Chondrocyte (in vitro differentiated cells): ENCODE results near the gene ATF7IP. TPM values are rescaled to one million over a fixed set of nuclear protein-coding genes. Genes with fewer than 3 reads are reported as not detected.

Experiments
- DNase-seq: peaks from one replicate; pipeline ENCODE4 v3.0.0; 2021; ENCODE audit warnings: mixed read lengths, low spot score
- H3K27ac Mint-ChIP-seq: one replicate; pipeline ENCODE4 v1.8.0; 2021; ENCODE audit warnings: mild to moderate bottlenecking, moderate library complexity, mixed read lengths; ENCODE audit not compliant: unreplicated experiment
- H3K27me3 Mint-ChIP-seq: 2 replicates; pipeline ENCODE4 v1.8.0; 2021; ENCODE audit warnings: low read depth, mixed read lengths
- H3K36me3 Mint-ChIP-seq: 2 replicates; pipeline ENCODE4 v1.8.0; 2021; ENCODE audit warnings: low read depth, mixed read lengths
- H3K4me1 Mint-ChIP-seq: 2 replicates; pipeline ENCODE4 v1.8.0; 2021; ENCODE audit warnings: low read depth, mild to moderate bottlenecking, mixed read lengths
- H3K4me3 Mint-ChIP-seq: one replicate; pipeline ENCODE4 v1.8.0; 2021; ENCODE audit warnings: mild to moderate bottlenecking, moderate library complexity, mixed read lengths; ENCODE audit not compliant: unreplicated experiment
- H3K9me3 Mint-ChIP-seq: 2 replicates; pipeline ENCODE4 v1.8.0; 2021; ENCODE audit warnings: low read depth, mixed read lengths
- total RNA-seq: library from RNA; stranded (reverse); gene quantifications from 3 replicates; pipeline ENCODE4 v1.2.1, GENCODE V29; 2021
- TF ChIP-seq, protein P1 (sequence below): fragments of 200-600 bp; sonication (generic); IDR thresholded peaks from 2 replicates; pipeline ENCODE4 v1.5.0; 2021; ENCODE audit warnings: antibody characterized with exemption, mild to moderate bottlenecking, moderate library complexity

Gene ATF7IP
- total RNA-seq, 1 donor from 2014 or later, result 45.9 TPM

DNA sequence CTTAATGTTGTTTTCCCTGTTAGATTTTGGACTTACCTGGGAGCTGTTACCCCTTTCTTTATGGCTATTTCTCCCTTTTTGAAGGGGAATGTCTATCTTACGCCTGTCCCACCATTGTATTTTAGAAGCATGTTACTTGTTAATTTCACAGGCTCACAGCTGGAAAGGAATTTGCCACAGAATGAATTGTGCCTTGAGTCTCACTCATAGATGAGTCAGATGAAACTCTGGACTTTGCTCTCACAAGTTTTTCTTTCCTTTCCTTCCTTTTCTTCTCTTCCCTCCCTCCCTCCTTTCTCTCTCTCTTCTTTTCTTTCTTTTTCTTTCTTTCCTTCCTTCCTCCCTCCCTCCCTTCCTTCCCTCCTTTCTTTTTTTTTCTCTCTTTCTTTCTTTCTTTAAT lies 9.3 kb upstream of the ATF7IP start:
- Mint-ChIP-seq H3K36me3 (peaks cover 4% of the 10 kb centered on the region), H3K4me1 (no peaks in the 10 kb centered on the region), H3K4me3 (no peak overlapping the region), H3K27me3 (no peaks in the 10 kb centered on the region), H3K27ac (no peak overlapping the region), H3K9me3 (peaks cover 10% of the 10 kb centered on the region)
- no peak for DNase-seq
- TF ChIP-seq, protein P1, sequence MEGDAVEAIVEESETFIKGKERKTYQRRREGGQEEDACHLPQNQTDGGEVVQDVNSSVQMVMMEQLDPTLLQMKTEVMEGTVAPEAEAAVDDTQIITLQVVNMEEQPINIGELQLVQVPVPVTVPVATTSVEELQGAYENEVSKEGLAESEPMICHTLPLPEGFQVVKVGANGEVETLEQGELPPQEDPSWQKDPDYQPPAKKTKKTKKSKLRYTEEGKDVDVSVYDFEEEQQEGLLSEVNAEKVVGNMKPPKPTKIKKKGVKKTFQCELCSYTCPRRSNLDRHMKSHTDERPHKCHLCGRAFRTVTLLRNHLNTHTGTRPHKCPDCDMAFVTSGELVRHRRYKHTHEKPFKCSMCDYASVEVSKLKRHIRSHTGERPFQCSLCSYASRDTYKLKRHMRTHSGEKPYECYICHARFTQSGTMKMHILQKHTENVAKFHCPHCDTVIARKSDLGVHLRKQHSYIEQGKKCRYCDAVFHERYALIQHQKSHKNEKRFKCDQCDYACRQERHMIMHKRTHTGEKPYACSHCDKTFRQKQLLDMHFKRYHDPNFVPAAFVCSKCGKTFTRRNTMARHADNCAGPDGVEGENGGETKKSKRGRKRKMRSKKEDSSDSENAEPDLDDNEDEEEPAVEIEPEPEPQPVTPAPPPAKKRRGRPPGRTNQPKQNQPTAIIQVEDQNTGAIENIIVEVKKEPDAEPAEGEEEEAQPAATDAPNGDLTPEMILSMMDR, result no peak

DNA sequence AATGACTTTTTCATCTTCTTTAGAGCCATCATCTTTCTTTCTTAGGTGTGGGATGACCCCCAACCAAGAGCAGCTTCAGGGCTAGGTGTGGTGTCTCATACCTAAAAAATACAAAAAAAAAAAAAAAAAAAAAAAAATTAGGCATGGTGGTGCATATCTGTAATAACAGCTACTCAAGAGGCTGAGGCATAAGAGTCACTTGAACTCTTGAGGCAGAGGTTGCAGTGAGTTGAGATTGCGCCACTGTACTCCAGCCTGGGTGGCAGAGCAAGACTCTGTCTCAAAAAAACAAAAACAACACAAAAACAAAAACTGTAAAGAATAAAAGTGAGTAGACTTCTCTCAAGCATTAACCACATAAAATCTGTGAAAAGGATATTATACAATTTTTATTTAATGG lies 8.0 kb upstream of the ATF7IP start:
- peaks cover 4% of the 10 kb centered on the region for H3K9me3 Mint-ChIP-seq
- no peak overlapping the region for H3K27ac Mint-ChIP-seq
- H3K36me3 Mint-ChIP-seq, result peaks cover 2% of the 10 kb centered on the region
- no peak overlapping the region for H3K4me3 Mint-ChIP-seq
- DNase-seq, result no peak
- no peaks in the 10 kb centered on the region for H3K4me1 Mint-ChIP-seq
- no peaks in the 10 kb centered on the region for H3K27me3 Mint-ChIP-seq
- TF ChIP-seq, protein P1, result no peak

DNA sequence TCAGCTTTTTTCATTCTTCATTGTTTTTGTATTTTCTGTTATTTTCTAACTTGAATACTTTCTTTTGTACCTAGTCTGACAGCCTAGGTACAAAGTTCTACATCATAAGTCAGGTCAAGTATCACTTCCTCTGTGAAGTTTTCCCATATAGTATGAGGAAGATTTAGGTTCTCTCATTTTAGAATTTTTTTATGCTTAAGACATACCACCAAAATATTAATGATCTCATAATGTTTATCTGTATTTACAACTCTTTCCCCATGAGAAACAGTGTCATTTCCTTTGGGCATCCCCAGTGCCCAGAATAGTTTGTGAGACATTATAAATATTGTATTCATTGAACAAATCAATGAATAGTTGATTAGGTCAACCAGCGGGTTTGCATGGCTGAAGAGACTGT lies 3.1 kb upstream of the ATF7IP start:
- TF ChIP-seq, protein P1, result no peak
- Mint-ChIP-seq H3K9me3 (peaks cover 5% of the 10 kb centered on the region), H3K4me1 (peaks cover 20% of the 10 kb centered on the region), H3K27me3 (no peaks in the 10 kb centered on the region), H3K4me3 (no peak overlapping the region), H3K27ac (no peak overlapping the region), H3K36me3 (no peaks in the 10 kb centered on the region)
- no peak for DNase-seq

DNA sequence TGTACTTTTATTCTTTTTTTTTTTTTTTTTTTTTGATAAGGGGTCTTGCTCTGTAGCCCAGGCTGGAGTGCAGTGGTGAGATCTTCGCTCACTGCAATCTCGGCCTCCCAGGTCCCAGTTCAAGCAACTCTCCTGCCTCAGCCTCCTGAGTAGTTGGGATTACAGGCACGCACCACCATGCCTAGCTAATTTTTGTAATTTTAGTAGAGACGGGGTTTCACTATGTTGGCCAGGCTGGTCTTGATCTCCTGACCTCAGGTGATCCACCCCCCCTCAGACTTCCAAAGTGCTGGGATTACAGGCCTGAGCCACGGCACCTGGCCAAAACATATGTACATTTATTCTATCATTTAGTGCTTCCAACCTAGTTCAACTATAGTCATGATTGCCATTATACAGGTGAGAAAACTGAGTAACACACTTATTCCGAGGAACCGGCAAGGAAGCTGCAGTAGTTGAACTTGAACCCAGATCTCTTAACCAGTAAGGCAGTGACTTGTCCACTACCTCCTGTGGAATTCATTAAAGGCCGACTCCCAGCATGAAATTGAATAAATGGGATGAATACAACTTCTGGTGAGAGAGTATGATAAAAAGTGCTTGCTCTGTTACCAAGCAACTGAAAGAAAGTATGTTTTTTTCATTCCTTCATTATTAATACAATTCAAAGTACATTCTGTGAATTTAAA lies 755 bp upstream of the ATF7IP start:
- H3K4me3 Mint-ChIP-seq, result peak overlapping the region; percentile 79
- peaks cover 5% of the 10 kb centered on the region for H3K9me3 Mint-ChIP-seq
- H3K4me1 Mint-ChIP-seq, result peaks cover 33% of the 10 kb centered on the region
- H3K27me3 Mint-ChIP-seq, result no peaks in the 10 kb centered on the region
- H3K27ac Mint-ChIP-seq, result peak overlapping the region; percentile 98
- TF ChIP-seq, protein P1, result no peak
- H3K36me3 Mint-ChIP-seq, result no peaks in the 10 kb centered on the region
- DNase-seq, result no peak

DNA sequence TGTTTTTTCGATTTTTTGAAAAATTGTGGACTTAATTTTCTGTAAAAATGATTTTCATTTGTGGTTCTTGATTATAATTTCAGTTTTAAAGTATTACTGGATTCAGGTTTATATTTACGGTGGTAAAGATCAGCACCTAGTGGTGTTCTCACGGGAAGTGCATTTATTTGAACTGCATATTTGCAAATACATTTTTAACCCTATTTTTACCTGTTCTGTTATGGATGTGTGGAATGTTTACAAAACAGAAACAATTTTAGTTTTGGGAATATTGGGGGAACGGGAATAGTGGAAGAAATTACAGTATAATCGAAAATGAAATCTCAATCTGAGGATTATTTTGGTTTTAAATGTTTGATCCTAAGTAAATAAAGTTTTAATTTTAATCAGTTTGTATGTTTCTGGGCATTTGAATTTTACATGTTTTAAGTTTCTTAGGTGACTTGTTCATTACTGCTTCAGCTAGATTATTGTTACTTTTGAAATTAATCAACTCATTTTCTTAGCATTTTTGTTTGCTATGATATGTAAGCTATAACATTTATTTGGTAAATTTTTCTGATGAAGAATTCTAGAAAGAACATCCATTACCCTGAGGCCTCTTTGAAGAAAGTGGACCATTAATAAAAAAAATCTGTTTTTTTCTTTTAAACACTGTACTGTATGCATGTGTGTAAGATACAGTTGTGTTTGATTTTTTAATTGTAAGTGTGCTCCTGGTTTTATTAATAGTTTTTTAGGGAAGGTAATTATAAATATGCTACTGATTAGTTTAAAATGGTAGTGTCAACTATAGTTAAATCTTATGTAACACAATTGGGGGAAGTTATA lies 942 bp downstream of the ATF7IP start:
- H3K36me3 Mint-ChIP-seq, result no peaks in the 10 kb centered on the region
- peaks cover 5% of the 10 kb centered on the region for H3K9me3 Mint-ChIP-seq
- peaks cover 38% of the 10 kb centered on the region for H3K4me1 Mint-ChIP-seq
- no peak for DNase-seq
- peak overlapping the region; percentile 79 for H3K4me3 Mint-ChIP-seq
- H3K27me3 Mint-ChIP-seq, result no peaks in the 10 kb centered on the region
- peak overlapping the region; percentile 98 for H3K27ac Mint-ChIP-seq
- TF ChIP-seq, protein P1, result peak; percentile 76
